ENCODE results near the gene SAMD4A.
"Not testable (repeated sequence)": the region's sequence is repeated elsewhere in the genome, so short reads cannot be mapped to it uniquely, and the experiment has no call there.

The SAMD4A gene

DNA sequence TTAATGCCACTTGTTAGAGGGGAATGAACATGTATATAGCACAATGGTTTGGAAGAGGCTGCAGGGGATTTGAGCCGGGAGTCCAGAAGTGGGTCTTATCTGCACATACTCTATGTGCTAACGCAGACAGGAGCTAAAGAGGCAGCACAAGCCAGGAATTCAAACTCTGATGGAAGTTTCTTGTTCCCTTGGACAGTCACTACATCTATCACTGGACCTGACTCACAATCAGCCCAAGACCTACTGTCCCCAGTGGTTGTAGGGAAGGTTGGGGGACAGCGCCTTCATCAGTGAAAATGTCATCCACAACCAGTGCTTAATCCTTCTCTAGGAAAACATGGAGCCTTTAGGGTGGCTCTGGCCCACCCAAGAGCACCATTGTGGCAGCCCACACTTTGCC lies 227.9 kb downstream of the SAMD4A start:
- no peak overlapping the region for H3K27ac Mint-ChIP-seq
- H3K4me3 Mint-ChIP-seq, result no peak overlapping the region
- H3K9me3 Mint-ChIP-seq, result peaks cover 14% of the 10 kb centered on the region
- TF ChIP-seq CTCF (IDR thresholded peaks at IDR 0.05), result no peak
- no peaks in the 10 kb centered on the region for H3K36me3 Mint-ChIP-seq (ENCODE audit: low read depth)
- peaks cover 5% of the 10 kb centered on the region for H3K27me3 Mint-ChIP-seq (ENCODE audit: low read depth, poor library complexity)
- DNase-seq, result no peak
- H3K4me1 Mint-ChIP-seq, result peaks cover 10% of the 10 kb centered on the region

- Mint-ChIP-seq H3K4me1 (no peaks in the 10 kb centered on the region), H3K27me3 (ENCODE audit: low read depth, poor library complexity) (peaks cover 12% of the 10 kb centered on the region), H3K27ac (no peak overlapping the region), H3K4me3 (no peak overlapping the region), H3K36me3 (ENCODE audit: low read depth) (no peaks in the 10 kb centered on the region), H3K9me3 (peaks cover 24% of the 10 kb centered on the region)
- DNase-seq, result no peak
- TF ChIP-seq CTCF (IDR thresholded peaks at IDR 0.05), result no peak
Measured at GRCh38 chr14:54796961-54797360, 230.0 kb downstream of the SAMD4A start.

DNA sequence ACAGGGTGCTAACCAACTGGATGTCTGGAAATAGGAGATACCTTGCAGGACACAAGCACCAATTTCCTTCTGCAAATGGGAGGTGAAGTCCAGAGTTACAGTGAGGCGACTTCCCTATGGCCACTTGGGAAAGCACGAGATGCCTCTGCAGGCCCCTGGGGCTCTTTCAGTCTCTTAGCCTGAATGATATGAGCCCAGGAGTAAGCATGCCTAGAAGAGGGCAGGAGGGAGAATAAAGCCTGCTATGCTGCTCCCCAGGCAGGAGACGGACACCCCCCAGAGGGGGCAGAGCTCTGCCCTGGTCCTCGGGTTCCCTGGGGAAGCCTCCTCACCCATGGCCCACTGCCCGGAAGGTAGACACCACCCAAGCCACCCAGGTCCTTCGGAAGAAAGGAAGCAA lies 230.6 kb downstream of the SAMD4A start:
- Mint-ChIP-seq H3K9me3 (peaks cover 24% of the 10 kb centered on the region), H3K27me3 (ENCODE audit: low read depth, poor library complexity) (peaks cover 18% of the 10 kb centered on the region), H3K36me3 (ENCODE audit: low read depth) (no peaks in the 10 kb centered on the region), H3K4me3 (no peak overlapping the region), H3K4me1 (no peaks in the 10 kb centered on the region), H3K27ac (peak overlapping the region; percentile 46)
- TF ChIP-seq CTCF (IDR thresholded peaks at IDR 0.05), result no peak
- no peak for DNase-seq

DNA sequence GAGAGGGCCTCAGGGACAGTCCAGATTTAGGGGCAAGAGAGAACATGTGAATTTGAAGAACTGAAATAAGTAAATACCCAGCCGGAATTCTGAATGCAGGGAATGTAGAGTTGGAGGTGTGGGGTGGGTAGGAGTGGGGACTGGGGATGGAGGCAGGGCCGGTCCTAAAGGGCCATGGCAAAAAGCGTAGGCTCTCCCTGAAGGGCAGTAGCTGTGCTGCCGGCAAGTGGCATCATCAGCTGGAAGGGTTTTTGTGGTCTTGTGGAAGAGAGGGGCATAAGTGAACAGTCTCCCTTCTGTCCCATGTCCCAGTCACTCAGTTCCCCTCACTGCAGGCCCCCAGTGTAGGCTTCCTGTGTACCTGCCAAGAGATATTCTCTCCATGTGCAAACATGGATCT lies 231.1 kb downstream of the SAMD4A start:
- DNase-seq, result no peak
- no peak overlapping the region for H3K4me3 Mint-ChIP-seq
- H3K27ac Mint-ChIP-seq, result no peak overlapping the region
- H3K36me3 Mint-ChIP-seq (ENCODE audit: low read depth), result no peaks in the 10 kb centered on the region
- H3K27me3 Mint-ChIP-seq (ENCODE audit: low read depth, poor library complexity), result peaks cover 18% of the 10 kb centered on the region
- peaks cover 24% of the 10 kb centered on the region for H3K9me3 Mint-ChIP-seq
- H3K4me1 Mint-ChIP-seq, result peaks cover under 1% of the 10 kb centered on the region
- no peak for TF ChIP-seq CTCF (IDR thresholded peaks at IDR 0.05)

DNA sequence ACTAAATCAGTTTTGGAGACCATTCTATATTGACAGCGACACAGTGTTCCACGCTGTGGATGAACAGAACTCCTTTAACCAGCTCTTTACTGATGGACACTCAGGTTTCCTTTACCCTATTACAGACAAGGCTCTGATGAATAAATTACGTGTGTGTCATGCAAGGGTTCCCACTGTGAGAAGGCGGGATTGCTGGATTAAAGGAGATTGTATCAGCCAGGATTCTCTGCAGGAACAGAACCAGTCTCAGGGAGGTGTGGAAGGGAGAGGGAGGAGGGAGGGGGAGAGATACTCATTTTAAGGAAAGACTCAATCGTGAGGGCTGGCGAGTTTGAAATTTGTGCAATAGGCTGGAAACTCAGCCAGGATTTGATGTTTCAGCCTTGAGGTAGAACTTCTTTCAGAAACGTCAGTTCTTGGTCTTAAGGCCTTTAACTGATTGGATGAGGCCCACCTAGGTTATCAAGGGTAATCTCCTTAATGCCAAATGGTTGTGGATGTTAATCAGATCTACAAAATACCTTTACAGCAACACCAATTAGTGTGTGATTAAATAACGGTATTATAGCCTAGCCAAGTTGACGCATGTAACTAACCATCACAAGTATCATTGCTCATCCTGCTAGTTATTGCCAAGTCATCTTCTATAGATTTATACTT lies 231.7 kb downstream of the SAMD4A start:
- no peak for DNase-seq
- peaks cover 24% of the 10 kb centered on the region for H3K9me3 Mint-ChIP-seq
- H3K27me3 Mint-ChIP-seq (ENCODE audit: low read depth, poor library complexity), result peaks cover 18% of the 10 kb centered on the region
- no peak overlapping the region for H3K27ac Mint-ChIP-seq
- H3K4me3 Mint-ChIP-seq, result no peak overlapping the region
- peaks cover 4% of the 10 kb centered on the region for H3K4me1 Mint-ChIP-seq
- no peak for TF ChIP-seq CTCF (IDR thresholded peaks at IDR 0.05)
- no peaks in the 10 kb centered on the region for H3K36me3 Mint-ChIP-seq (ENCODE audit: low read depth)

GRCh38 chr14:54801482-54801881 lies 234.6 kb downstream of the SAMD4A start:
- H3K36me3 Mint-ChIP-seq (ENCODE audit: low read depth); H3K4me3 Mint-ChIP-seq; H3K27ac Mint-ChIP-seq; DNase-seq: not testable (repeated sequence)
- H3K4me1 Mint-ChIP-seq, result peaks cover 28% of the 10 kb centered on the region
- peaks cover 28% of the 10 kb centered on the region for H3K27me3 Mint-ChIP-seq (ENCODE audit: low read depth, poor library complexity)
- H3K9me3 Mint-ChIP-seq, result peaks cover 10% of the 10 kb centered on the region

Measured in nephron progenitor cell (in vitro differentiated cells).